HTR-8/SVneo (cell line): ENCODE results near the gene ULK1.

Experiments used
- DNase-seq: peaks from one replicate; pipeline ENCODE4 v3.0.0; 2011; ENCODE audit warnings: low spot score, mixed read lengths; ENCODE audit not compliant: insufficient read length
- FAIRE-seq: peaks from 2 replicates; lab custom pipeline; 2011; peaks lifted over from hg19 to GRCh38; lab: Jason Lieb, UNC

The ULK1 gene

GRCh38 chr12:131894313-131894860 lies at the start of gene ULK1:
Gene ULK1 (plus strand): TSS chr12:131894622. CDS start chr12:131895002, 380 bp downstream.
- FAIRE-seq (peak; percentile 65), DNase-seq (peak; percentile 95)

GRCh38 chr12:131844656-131845055 lies 49.8 kb upstream of the ULK1 start:
- no peak for FAIRE-seq
- DNase-seq, result no peak

- FAIRE-seq, result no peak
Observed at GRCh38 chr12:131845121-131845520, 49.3 kb upstream of the ULK1 start.

GRCh38 chr12:131847456-131847855 lies 47.0 kb upstream of the ULK1 start:
- DNase-seq (no peak), FAIRE-seq (no peak)

More at GRCh38 chr12:131845121-131845520, 49.3 kb upstream of the ULK1 start:
- DNase-seq, result no peak

DNA sequence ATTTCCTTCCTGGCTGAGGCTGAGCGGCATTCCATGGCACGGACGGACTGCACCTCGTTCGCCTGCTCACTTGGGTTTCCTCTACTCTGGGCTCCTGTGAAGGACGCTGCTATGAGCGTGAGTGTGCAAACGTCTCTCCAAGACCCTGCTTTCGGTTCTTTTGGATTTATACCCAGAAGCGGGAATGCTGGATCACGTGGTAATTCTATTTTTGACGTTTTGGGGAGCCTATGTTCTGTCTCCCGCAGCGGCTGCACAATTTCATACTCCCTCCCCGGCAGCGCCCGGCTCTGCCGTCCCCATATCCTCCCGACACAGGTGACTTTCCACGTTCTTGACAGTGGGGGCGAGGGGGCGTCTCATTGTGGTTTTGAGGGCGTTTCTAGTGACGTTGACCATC lies 45.7 kb upstream of the ULK1 start:
- DNase-seq, result no peak
- no peak for FAIRE-seq

- no peak for FAIRE-seq
- DNase-seq, result no peak
Observed at GRCh38 chr12:131849700-131850553, 44.5 kb upstream of the ULK1 start.

GRCh38 chr12:131850856-131851559 lies 43.4 kb upstream of the ULK1 start:
- FAIRE-seq, result no peak

DNA sequence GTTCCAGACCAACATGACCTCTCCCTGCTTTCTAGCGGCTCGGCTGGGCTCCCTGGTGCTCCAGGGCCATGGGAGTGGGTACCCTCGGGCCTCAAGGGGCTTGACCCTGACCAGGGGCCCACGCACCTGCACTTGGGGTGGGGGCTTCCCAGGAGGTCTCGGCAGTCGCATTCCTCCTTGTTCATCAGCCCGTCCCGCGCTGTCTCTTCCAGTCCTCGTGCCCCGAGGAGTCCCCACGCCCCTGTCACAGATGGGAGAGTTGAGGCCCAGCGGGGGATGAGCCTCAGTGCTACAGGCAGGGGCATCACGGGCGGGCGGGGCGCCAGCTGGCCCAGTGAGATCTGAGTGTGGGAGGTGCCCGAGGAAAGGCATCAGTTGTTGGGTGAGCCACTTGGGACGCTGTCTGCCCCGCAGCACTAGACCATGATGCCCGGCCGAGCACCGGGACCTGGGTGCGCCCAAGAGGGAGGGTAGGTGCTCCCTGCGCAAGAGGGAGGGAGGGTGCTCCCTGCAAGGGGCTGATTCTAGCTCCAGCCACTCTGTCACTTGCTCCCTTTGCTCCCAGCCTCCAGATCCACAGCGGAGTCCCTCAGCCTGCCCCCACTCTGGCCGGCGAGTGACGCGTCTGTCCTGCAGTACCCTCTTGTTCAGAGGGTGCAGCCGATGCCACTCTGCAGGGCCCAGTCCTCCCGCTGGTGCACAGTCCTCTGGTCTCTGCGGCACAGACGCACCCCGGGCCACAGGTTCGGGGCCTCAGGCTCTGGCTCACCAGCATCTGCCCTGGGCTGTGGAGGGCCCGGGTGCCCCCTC lies 42.5 kb upstream of the ULK1 start:
- FAIRE-seq (no peak), DNase-seq (no peak)

More at GRCh38 chr12:131850856-131851559, 43.4 kb upstream of the ULK1 start:
- no peak for DNase-seq

DNA sequence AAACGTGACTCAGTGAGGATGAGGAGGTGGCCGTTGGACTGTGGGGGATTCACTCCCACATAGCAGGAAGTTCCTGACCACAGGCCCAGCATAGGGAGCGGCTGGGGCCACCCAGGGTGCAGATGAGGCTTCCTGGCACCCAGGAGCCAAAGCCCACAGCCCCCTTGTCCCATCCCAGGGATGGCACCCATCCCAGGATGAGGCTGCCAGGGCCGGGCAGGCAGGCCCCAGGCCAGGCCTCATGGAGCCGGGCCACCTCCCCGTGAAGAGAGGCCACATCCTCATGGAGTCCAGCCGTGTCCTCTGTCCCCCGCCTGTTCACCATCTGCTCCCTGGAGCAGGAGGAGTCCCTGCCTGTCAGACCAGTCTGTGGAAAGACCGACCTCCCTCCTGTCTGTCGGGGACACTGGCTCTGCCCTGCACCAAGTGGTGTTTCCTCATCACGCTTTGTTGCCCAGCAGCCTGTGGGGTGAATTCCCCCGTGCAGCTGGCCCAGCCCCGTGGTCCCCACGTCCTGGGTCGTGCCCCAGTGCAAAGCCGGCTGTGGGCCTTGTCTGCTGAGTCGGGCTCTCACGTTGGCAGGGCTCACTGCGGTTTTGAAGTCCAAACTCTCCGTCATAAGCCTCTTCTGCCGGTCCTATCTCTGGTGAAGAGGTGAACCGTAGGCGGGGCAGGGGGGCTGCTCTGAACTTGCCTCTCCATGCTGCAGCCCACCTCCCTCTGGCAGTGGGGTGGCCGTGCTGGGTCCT lies 41.7 kb upstream of the ULK1 start:
- DNase-seq (no peak), FAIRE-seq (no peak)

DNA sequence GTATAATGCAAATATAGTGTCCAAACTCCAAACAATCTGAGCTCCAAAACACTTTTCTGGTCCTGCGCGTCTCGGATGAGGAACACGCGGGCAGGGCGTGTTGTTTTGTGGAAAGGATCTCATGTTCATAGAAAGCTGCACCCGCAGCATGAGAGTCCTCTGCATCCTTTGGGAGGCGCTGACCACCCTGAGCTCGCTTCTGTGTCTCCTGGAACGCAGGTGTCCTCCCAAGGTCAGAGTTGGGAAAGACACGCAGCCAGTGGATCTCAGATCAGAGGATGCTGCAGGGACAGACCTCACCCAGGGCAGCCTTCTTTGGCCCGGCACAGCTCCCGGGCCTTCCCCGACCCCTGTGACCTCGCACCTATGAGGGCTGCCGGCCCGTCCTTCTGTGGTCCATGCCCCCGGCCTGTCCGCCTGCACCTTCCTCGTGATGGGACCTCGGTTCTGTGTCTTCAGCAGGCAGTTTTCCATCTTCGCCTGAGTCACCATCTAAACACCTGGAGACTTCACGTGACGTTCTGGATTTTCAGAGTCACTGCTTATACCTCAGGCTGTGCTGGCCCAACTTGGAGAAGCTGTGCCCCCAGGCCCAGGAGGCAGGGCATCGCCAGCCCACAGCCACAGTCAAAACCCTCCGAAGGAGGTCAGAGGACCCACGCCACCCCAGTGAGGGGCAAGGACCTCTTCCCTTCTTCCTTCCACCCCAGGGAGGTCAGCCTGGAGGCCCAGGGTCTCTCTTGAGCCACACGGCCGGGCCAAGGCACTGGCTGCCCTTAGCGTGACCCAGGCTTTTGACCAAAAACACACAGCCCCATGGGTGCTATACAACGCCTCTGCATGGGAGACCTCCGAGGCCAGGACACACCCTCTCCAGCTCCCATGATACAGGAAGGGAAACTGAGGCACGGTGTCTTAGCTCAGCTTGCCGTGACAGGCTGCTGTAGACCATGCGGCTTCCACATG lies 40.3 kb upstream of the ULK1 start:
- no peak for FAIRE-seq
- DNase-seq, result no peak

DNA sequence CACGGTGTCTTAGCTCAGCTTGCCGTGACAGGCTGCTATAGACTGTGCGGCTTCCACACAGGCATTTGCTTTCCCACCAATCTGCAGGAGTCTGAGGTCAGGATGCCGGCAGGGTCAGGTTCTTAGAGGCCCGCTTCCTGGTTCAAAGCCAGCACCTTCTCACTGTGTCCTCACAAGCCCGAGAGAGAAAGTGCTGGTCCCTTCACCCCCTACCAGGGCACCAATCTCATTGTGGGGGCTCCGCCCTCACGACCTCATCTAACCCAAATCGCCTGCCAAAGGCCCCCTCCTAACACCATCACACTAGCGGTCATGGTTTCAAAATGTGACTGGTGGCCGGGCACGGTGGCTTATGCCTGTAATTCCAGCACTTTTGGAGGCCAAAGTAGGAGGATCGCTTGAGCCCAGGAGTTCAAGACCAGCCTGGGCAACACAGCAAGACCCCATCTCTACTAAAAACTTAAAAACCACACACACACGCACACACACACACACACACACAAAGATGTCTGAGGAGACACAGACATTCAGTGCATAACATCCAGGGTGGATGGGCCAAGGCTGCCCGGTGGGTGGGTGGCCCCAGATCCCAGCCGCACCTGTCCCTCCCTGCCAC lies 39.5 kb upstream of the ULK1 start:
- no peak for FAIRE-seq
- DNase-seq, result no peak

- DNase-seq (no peak), FAIRE-seq (no peak)
Observed at GRCh38 chr12:131855521-131856142, 38.8 kb upstream of the ULK1 start.

DNA sequence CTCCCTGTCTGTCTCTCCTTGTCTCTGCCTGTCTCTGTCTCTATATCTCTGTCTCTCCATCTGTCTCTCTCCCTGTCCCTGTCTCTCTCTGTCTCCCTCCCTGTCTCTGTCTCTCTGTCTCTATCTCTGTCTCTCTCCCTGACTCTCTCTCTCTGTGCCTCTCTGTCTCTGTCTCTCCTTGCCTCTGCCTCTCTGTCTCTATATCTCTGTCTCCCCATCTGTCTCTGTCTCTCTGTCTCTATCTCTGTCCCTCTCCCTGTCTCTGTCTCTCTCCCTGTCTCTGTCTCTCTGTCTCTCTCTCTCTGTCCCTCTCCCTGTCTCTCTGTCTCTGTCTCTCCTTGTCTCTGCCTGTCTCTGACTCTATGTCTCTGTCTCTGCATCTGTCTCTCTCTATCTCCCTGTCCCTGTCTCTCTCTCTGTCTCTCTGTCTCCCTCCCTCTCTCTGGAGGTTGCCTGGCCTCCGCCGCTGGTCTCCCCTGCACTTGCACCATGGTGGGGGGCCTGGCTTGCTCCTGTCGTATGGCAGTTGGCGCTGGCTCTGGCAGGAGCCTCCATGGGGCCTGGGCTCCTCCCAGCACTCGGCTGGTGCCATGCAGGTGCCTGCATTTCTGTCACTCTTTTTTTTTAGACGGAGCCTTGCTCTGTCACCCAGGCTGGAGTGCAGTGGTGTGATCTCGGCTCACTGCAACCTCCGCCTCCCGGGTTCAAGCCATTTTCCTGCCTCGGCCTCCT lies 37.9 kb upstream of the ULK1 start:
- DNase-seq (no peak), FAIRE-seq (no peak)

- no peak for FAIRE-seq
- no peak for DNase-seq
Observed at GRCh38 chr12:131857908-131858850, 36.2 kb upstream of the ULK1 start.

DNA sequence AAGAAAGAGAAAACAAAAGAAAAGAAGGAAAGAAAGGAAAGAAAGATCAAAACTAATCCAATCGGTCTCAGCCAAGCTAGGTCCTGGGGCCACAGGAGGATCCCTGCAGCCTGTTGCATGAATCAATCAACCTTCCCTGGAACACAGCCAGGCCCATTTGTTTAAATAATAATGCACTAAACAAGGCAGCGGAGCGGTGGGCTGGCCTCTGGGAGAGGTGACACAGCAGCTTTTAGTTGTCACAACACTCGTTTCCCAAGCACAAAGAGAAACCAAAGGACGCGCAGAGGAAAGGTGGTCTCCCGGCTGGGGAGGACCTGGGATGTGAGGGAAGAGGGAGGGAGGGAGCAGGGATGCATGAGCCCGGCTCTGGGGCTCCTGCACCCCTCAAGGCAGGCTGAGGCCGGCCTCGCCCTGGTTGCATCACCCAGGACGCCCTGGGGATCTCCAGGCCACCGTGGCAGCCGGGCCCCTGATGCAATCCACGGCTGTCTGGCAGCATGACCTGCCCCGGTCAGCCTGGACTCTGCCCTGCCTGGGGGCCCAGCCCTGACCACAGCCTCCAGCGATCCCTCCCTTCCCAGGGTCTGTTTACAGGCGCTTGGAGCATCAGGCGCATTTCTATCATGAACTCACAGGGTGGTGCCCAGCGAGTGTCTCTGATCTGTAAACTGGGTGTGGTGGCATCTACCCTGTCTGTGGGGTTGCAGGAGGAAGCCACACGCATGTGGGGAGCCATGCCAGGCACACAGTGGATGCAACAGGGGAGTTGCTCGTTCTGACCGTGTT lies 33.8 kb upstream of the ULK1 start:
- peak; percentile 69 for DNase-seq
- FAIRE-seq, result peak; percentile 59
